Ascending aorta (tissue), 2 donors: ENCODE results near the gene APBA2. TPM values are rescaled to one million over a fixed set of nuclear protein-coding genes. Genes with fewer than 3 reads are reported as not detected.

Experiments
- DNase-seq, 2 donors: peaks; one replicate each; pipeline ENCODE4 v3.0.0-alpha.2; 2019; ENCODE audit warnings: low spot score in 2 of 2
- H3K27ac ChIP-seq, 2 donors: fragments of 200-600 bp; sonication (generic); one replicate each; pipeline ENCODE4 v1.5.1; 2016 to 2017; ENCODE audit warnings: mild to moderate bottlenecking in 1 of 2
- H3K27me3 ChIP-seq: fragments of 200-600 bp; sonication (generic); one replicate; pipeline ENCODE4 v1.5.1; 2017
- H3K36me3 ChIP-seq, 2 donors: fragments of 200-600 bp; sonication (generic); one replicate each; pipeline ENCODE4 v1.5.1; 2016
- H3K4me1 ChIP-seq, 2 donors: fragments of 200-600 bp; sonication (generic); one replicate each; pipeline ENCODE4 v1.5.1; 2016 to 2017; ENCODE audit warnings: mild to moderate bottlenecking in 1 of 2
- H3K4me3 ChIP-seq, 2 donors: fragments of 200-600 bp; sonication (generic); one replicate each; pipeline ENCODE4 v1.5.1; 2016 to 2017; ENCODE audit warnings: mild to moderate bottlenecking in 1 of 2
- H3K9me3 ChIP-seq, 2 donors: fragments of 200-600 bp; sonication (generic); one replicate each; pipeline ENCODE4 v1.5.1; 2016
- CTCF ChIP-seq, 3 experiments: fragments of 200-600 bp in 2 of 3; fragments of 450-650 bp in 1 of 3; sonication (generic) in 2 of 3; IDR thresholded peaks; one replicate each; pipeline ENCODE4 v1.5.1; 2016 to 2019; ENCODE audit warnings: antibody characterized with exemption in 3 of 3, mild to moderate bottlenecking in 1 of 3, moderate library complexity in 1 of 3
- intact Hi-C: fragments of 100-400 bp; cut with DNase I; formaldehyde crosslinking; loops from one replicate; pipeline ENCODE4 v1.15.1; 2023
- total RNA-seq: library from RNA; depleted of rRNA; stranded (reverse); fragments of >200 nt; gene quantifications from one replicate; pipeline ENCODE4 v1.1.0, GENCODE V29; 2016

The APBA2 gene
- total RNA-seq, 1 donor from 2014 or later, result 2.4 TPM

GRCh38 chr15:28936481-28936881 lies 50.7 kb downstream of the APBA2 start:
- H3K36me3 ChIP-seq, result no peaks in the 10 kb centered on the region
- no peak overlapping the region for H3K27ac ChIP-seq
- H3K9me3 ChIP-seq, result no peaks in the 10 kb centered on the region
- no peak for TF ChIP-seq CTCF (IDR thresholded peaks at IDR 0.05)
- no peaks in the 10 kb centered on the region for H3K4me1 ChIP-seq
- no peaks in the 10 kb centered on the region for H3K27me3 ChIP-seq
- DNase-seq, result no peak
- intact Hi-C loops, result no loop called here
- no peak overlapping the region for H3K4me3 ChIP-seq

- DNase-seq, result no peak
- intact Hi-C loops, result no loop called here
- no peak for TF ChIP-seq CTCF (IDR thresholded peaks at IDR 0.05)
- no peaks in the 10 kb centered on the region for H3K27me3 ChIP-seq
- no peak overlapping the region for H3K4me3 ChIP-seq
- no peaks in the 10 kb centered on the region for H3K36me3 ChIP-seq
- H3K4me1 ChIP-seq, result no peaks in the 10 kb centered on the region
- H3K27ac ChIP-seq, result no peak overlapping the region
- H3K9me3 ChIP-seq, result no peaks in the 10 kb centered on the region
Observed at GRCh38 chr15:28937271-28937670, 51.5 kb downstream of the APBA2 start.

GRCh38 chr15:28942046-28942445 lies 56.3 kb downstream of the APBA2 start:
- H3K36me3 ChIP-seq, result no peaks in the 10 kb centered on the region
- intact Hi-C loops, result no loop called here
- TF ChIP-seq CTCF (IDR thresholded peaks at IDR 0.05), result no peak
- H3K9me3 ChIP-seq, result no peaks in the 10 kb centered on the region
- no peaks in the 10 kb centered on the region for H3K27me3 ChIP-seq
- no peak overlapping the region for H3K27ac ChIP-seq
- no peaks in the 10 kb centered on the region for H3K4me1 ChIP-seq
- peak in 1 of 2 donors; percentile 34 for DNase-seq
- no peak overlapping the region for H3K4me3 ChIP-seq

- H3K27ac ChIP-seq, result no peak overlapping the region
- intact Hi-C loops, result no loop called here
- H3K4me3 ChIP-seq, result no peak overlapping the region
Observed at GRCh38 chr15:28942571-28942970, 56.8 kb downstream of the APBA2 start.

GRCh38 chr15:28943146-28943545 lies 57.4 kb downstream of the APBA2 start:
- Histone ChIP-seq H3K36me3 (no peaks in the 10 kb centered on the region), H3K27ac (no peak overlapping the region), H3K9me3 (no peaks in the 10 kb centered on the region), H3K4me3 (no peak overlapping the region), H3K27me3 (no peaks in the 10 kb centered on the region), H3K4me1 (no peaks in the 10 kb centered on the region)
- peak in 1 of 2 donors; percentile 25 for DNase-seq
- no peak for TF ChIP-seq CTCF (IDR thresholded peaks at IDR 0.05)
- intact Hi-C loops, result no loop called here

More at GRCh38 chr15:28942571-28942970, 56.8 kb downstream of the APBA2 start:
- DNase-seq, result peak in 1 of 2 donors; percentile 27
- Histone ChIP-seq H3K36me3 (no peaks in the 10 kb centered on the region), H3K9me3 (no peaks in the 10 kb centered on the region), H3K27me3 (no peaks in the 10 kb centered on the region), H3K4me1 (no peaks in the 10 kb centered on the region)
- no peak for TF ChIP-seq CTCF (IDR thresholded peaks at IDR 0.05)

GRCh38 chr15:28943611-28944230 lies 57.9 kb downstream of the APBA2 start:
- intact Hi-C loops, result no loop called here
- no peak for TF ChIP-seq CTCF (IDR thresholded peaks at IDR 0.05)
- DNase-seq, result peak in 1 of 2 donors; percentile 34
- Histone ChIP-seq H3K36me3 (no peaks in the 10 kb centered on the region), H3K4me1 (no peaks in the 10 kb centered on the region), H3K4me3 (no peak overlapping the region), H3K27me3 (no peaks in the 10 kb centered on the region), H3K9me3 (no peaks in the 10 kb centered on the region), H3K27ac (no peak overlapping the region)
